22Rv1 (cell line): ENCODE results near the gene CRELD2.

Experiments used
- CTCF ChIP-seq: fragments of 450-650 bp; IDR thresholded peaks from 2 replicates; pipeline ENCODE4 v1.5.1; 2017; ENCODE audit warnings: mild to moderate bottlenecking
- ZFX ChIP-seq: fragments of 450-650 bp; IDR thresholded peaks from 2 replicates; pipeline ENCODE4 v1.6.1; 2017; ENCODE audit warnings: antibody characterized with exemption, borderline replicate concordance

DNA sequence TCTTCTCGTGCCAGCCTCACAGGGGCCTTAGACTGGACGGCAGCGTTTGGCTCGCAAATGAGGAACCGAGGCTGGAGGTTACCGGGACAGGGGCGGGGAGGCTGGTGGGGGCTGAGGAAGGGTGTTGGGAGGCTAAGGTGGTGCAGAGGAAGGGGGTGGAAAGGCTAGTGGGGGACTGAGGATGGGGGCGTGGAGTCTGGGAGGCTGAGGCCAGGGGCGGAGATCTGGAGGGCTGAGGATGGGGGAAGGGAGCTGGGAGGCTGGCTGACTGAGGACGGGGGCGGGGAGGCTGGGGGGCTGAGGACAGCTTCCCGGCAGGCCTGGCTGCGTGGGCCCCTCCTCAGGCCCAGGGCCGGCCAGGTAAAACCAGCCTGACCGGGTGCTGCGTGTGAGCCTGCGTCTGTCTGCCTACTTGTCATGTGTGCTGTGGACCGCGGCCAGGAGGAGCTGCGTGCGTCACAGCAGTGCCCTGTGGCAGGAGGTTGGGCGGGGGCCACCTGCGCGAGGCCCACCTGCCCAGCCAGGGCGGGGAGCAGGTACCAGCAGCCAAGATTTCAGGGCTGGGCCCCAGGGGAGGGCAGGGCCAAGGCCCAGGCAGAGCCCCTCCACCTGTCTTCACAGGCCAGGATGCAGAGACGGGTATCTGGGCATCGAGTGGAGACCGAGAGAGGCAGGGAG, 32.7 kb downstream of the CRELD2 start:
- TF ChIP-seq CTCF (no peak), ZFX (no peak)
